WI38 (cell line): Measurements from ENCODE around the gene GPAT3.
A peak's percentile ranks its signal among the peaks of the same experiment; 100 is the strongest.

Experiments used
- H3K4me3 ChIP-seq: 2 replicates; pipeline ENCODE4 v1.5.1; 2011; ENCODE audit warnings: low read depth, mild to moderate bottlenecking, control low read depth, low read length
- TF ChIP-seq, protein P1 (sequence below): IDR thresholded peaks from 2 replicates; pipeline ENCODE4 v1.5.1; 2012; ENCODE audit warnings: low read depth, mild to moderate bottlenecking, control low read depth, low read length

The GPAT3 gene

GRCh38 chr4:83625821-83626220 lies 89.9 kb downstream of the GPAT3 start:
- TF ChIP-seq, protein P1, sequence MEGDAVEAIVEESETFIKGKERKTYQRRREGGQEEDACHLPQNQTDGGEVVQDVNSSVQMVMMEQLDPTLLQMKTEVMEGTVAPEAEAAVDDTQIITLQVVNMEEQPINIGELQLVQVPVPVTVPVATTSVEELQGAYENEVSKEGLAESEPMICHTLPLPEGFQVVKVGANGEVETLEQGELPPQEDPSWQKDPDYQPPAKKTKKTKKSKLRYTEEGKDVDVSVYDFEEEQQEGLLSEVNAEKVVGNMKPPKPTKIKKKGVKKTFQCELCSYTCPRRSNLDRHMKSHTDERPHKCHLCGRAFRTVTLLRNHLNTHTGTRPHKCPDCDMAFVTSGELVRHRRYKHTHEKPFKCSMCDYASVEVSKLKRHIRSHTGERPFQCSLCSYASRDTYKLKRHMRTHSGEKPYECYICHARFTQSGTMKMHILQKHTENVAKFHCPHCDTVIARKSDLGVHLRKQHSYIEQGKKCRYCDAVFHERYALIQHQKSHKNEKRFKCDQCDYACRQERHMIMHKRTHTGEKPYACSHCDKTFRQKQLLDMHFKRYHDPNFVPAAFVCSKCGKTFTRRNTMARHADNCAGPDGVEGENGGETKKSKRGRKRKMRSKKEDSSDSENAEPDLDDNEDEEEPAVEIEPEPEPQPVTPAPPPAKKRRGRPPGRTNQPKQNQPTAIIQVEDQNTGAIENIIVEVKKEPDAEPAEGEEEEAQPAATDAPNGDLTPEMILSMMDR, result no peak
- H3K4me3 ChIP-seq, result no peak overlapping the region

DNA sequence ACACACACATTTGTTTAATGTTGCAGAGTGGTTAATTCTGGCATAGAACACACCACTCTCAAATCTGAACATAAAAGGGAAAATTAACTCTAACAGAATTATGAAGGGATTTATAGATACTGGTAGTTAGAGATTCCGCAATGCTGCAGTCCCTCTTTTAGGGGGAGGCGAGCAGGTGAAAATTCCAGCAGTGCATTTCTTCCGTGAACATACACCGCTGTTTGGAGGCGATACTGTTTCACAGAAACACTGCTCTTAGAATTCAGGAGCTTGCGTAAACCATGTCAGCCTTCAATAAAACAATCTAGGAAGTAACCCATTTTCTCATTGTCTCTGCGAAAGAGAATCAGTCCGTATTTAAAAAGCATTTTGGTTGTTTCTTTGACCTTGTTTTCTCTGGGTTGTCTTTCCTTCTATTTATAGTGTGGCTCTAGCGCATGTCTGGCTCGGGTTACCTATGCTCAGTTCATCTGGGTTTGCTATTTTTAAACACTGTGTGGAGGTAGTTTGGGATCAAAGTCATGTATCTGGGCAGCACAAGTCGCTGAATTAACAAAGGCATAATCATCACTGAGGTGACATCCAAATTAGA lies 90.4 kb downstream of the GPAT3 start:
- TF ChIP-seq, protein P1, result no peak
- no peak overlapping the region for H3K4me3 ChIP-seq

GRCh38 chr4:83629945-83630721 lies 94.2 kb downstream of the GPAT3 start:
- TF ChIP-seq, protein P1, result no peak
- H3K4me3 ChIP-seq, result no peak overlapping the region

DNA sequence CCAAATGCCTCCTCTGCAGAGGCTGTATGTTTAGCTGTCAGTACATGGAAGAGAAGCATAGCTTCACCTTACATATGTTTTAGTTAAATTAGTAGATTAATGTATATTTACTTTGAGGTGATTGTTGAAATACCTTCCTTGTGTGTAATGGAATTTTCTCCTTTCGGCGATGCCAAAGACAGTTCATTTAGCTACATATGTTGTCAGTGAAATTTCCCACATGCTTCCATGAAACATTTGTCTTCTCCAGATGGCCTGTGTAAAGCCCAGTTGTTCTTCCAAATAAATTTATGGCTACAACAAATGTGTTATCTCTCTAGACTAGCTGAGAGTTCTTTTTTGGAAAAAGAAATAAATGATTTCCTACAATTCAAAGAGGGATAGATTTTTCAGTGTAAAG lies 95.2 kb downstream of the GPAT3 start:
- H3K4me3 ChIP-seq, result no peak overlapping the region
- TF ChIP-seq, protein P1, result no peak

- TF ChIP-seq, protein P1, result no peak
- H3K4me3 ChIP-seq, result no peak overlapping the region
Measured at GRCh38 chr4:83636930-83637329, 101.0 kb downstream of the GPAT3 start.

- TF ChIP-seq, protein P1, result peak; percentile 58
- no peak overlapping the region for H3K4me3 ChIP-seq
Measured at GRCh38 chr4:83639849-83640493, 104.1 kb downstream of the GPAT3 start.

DNA sequence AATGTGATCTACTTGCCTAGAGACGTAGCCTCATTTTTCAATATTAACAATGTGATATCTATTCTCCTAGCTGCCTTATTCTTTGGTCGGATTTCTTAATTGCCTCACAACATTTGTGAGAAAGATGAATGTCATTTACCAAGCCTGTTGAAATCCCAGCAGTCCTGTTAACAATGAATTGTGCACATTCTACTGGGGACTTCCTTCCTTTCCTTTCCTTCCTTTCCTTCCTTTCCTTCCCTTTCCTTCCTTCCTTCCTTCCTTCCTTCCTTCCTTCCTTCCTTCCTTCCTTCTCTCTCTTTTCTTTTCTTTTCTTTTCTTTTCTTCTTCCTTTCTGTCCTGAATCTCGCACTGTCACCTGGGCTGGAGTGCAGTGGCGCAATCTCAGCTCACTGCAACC lies 107.1 kb downstream of the GPAT3 start:
- no peak overlapping the region for H3K4me3 ChIP-seq
- TF ChIP-seq, protein P1, result no peak
